Ovary (tissue), 9 donors: ENCODE data around the gene RFX3. TPM values are rescaled to one million over a fixed set of nuclear protein-coding genes. Genes with fewer than 3 reads are reported as not detected.
A peak's percentile ranks its signal among the peaks of the same experiment; 100 is the strongest.

Experiments
- DNase-seq, 5 donors: peaks; one replicate each; pipeline ENCODE4 v3.0.0-alpha.2; 2019 to 2020
- H3K27ac ChIP-seq, 2 donors: fragments of 200-600 bp; one replicate each; pipeline versions ENCODE4 v1.5.1 to v1.8.0; 2019 to 2022
- H3K27me3 ChIP-seq: fragments of 200-600 bp; one replicate; pipeline ENCODE4 v1.8.0; 2022
- H3K36me3 ChIP-seq: fragments of 200-600 bp; sonication (generic); one replicate; pipeline ENCODE4 v1.5.1; 2019
- H3K4me1 ChIP-seq: one replicate; pipeline ENCODE4 v1.8.1; 2013; ENCODE audit warnings: mild to moderate bottlenecking, moderate library complexity; ENCODE audit not compliant: insufficient read depth
- H3K4me3 ChIP-seq: fragments of 200-600 bp; sonication (generic); one replicate; pipeline ENCODE4 v1.5.1; 2017
- H3K9me3 ChIP-seq, 2 donors: fragments of 200-600 bp in 1 of 2; sonication (generic) in 1 of 2; one replicate each; pipeline versions ENCODE4 v1.5.1 to v1.8.1; 2013 to 2019; ENCODE audit warnings: mild to moderate bottlenecking in 1 of 2, moderate library complexity in 1 of 2
- EP300 ChIP-seq: sonication (generic); formaldehyde crosslinking; IDR thresholded peaks from one replicate; pipeline ENCODE4 v1.6.1; 2017; ENCODE audit warnings: antibody characterized with exemption
- POLR2A ChIP-seq: fragments of 450-650 bp; IDR thresholded peaks from one replicate; pipeline ENCODE4 v1.6.1; 2017; ENCODE audit warnings: antibody characterized with exemption, mild to moderate bottlenecking, moderate library complexity
- WGBS, 3 donors: extraction: QIAGEN DNeasy Blood & Tissue Kit in 1 of 3; methylation state at CpG; one replicate each; pipeline versions ENCODE4 v1.1.5 to v1.1.7; 2013 to 2017; 5-methylcytosine and 5-hydroxymethylcytosine counted together
- intact Hi-C, 4 donors: fragments of 100-400 bp; cut with DNase I; formaldehyde crosslinking; loops; one replicate each; pipeline versions ENCODE4 v1.11.0 to v1.15.1; 2022 to 2023
- polyA plus RNA-seq, 2 donors: library from polyadenylated mRNA; stranded (reverse); fragments of 200-250 nt in 1 of 2; fragments of 350-450 nt in 1 of 2; fragmentation: Illumina TruSeq in 1 of 2; extraction: RNeasy Lipid Tissue Mini Kit (QIAGEN cat#74804) in 1 of 2; gene quantifications; one replicate each; pipeline ENCODE4 v1.2.3, GENCODE V29; 2013 to 2014
- total RNA-seq, 7 donors: library from RNA; depleted of rRNA in 2 of 7; stranded (reverse); fragments of >200 nt in 2 of 7; fragmentation: NEBNext Ultra II Directional in 3 of 7; extraction: Animal tissue kit (Norgen Biotek cat#: 25700) in 3 of 7; gene quantifications; one replicate each; pipeline versions ENCODE4 v1.1.0 to v1.2.4, GENCODE V29; 2016 to 2023
- TF ChIP-seq, protein P1 (sequence below), 3 donors: fragments of 450-650 bp in 2 of 3; fragments of 200-600 bp in 1 of 3; IDR thresholded peaks; one replicate each; pipeline versions ENCODE4 v1.5.1 to v1.8.0; 2016 to 2022; ENCODE audit warnings: antibody characterized with exemption in 3 of 3, mild to moderate bottlenecking in 1 of 3
- donor health status: DM: no; HTN: no; CAD: no; lungs with moderate emphysema.
- donor health status: DM: no; HTN: no; CAD: no.
- donor health status: Bipolar disorder and iron deficiency.
- donor health status: DM: yes; HTN: yes; CAD: no.
- donor health status: DM: no; HTN: no; CAD: no.
- donor health status: DM: yes; HTN: yes; CAD: no.

The RFX3 gene
- total and polyA plus RNA-seq, 9 donors, result 2.6 to 22.7 (median 15.4) TPM

DNA sequence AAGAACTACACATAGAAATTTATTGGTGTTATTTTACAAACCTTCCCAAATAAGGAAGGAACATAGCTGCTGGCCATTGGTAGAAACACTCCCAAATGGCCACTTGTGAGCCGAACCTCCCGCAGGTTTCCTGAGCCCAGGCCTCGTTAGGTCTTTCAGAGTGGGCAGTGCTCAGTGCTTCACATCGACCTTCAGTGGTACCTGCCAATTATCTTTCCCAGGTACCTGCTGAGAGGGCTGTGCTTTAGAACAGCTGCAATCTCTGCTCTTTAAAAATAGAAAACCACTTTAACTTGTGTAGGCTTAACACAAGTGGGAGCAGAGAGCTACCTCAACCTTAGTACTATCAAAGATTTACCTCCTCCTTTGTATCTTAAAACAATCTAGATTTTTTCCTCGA lies 334.1 kb downstream of the RFX3 start:
- no peak for DNase-seq
- TF ChIP-seq EP300 (no peak), POLR2A (no peak)
- TF ChIP-seq, protein P1, sequence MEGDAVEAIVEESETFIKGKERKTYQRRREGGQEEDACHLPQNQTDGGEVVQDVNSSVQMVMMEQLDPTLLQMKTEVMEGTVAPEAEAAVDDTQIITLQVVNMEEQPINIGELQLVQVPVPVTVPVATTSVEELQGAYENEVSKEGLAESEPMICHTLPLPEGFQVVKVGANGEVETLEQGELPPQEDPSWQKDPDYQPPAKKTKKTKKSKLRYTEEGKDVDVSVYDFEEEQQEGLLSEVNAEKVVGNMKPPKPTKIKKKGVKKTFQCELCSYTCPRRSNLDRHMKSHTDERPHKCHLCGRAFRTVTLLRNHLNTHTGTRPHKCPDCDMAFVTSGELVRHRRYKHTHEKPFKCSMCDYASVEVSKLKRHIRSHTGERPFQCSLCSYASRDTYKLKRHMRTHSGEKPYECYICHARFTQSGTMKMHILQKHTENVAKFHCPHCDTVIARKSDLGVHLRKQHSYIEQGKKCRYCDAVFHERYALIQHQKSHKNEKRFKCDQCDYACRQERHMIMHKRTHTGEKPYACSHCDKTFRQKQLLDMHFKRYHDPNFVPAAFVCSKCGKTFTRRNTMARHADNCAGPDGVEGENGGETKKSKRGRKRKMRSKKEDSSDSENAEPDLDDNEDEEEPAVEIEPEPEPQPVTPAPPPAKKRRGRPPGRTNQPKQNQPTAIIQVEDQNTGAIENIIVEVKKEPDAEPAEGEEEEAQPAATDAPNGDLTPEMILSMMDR (IDR thresholded peaks at IDR 0.05), result no peak
- H3K36me3 ChIP-seq, result no peaks in the 10 kb centered on the region
- no peaks in the 10 kb centered on the region for H3K9me3 ChIP-seq
- 62 to 65% (median 64%) methylated on average over 5 of the region's 5 CpGs for WGBS, 3 donors
- no peaks in the 10 kb centered on the region for H3K4me1 ChIP-seq
- no peaks in the 10 kb centered on the region for H3K27me3 ChIP-seq
- intact Hi-C loops, result no loop called here
- H3K4me3 ChIP-seq, result no peak overlapping the region
- H3K27ac ChIP-seq, result no peak overlapping the region

DNA sequence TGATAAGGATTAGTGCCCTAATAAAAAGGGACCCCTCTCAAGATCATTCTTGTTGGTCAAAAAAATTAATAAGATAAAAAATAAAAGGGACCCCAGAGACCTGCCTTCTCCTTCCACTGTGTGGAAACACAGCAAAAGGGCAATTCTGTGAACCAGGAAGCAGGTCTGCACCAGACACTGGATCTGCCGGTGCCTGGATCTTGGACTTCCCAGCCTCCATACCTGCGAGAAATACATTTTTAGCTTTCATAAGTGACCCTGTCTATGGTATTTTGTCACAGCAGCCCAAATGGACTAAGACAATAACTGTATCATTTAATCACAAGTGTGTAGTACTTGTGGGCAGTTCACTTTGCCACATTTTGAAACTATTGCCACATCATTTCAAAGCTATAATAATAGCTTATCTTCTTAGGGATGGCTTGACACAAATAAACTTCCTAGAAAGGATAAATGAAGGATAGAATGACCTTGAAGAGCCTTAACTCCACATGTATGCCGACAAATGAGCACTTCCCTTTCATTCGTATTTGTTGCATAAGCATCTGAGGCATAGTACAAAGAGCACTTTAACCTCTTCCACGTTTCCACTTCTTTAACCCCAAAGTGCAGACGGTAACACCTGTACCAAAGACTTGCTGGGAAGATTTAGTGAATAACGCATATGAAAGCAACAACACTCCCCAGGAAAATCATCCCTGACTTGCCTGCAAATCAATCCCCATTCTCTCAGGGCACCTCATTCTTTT lies 336.5 kb downstream of the RFX3 start:
- intact Hi-C loops, result no loop called here
- TF ChIP-seq, protein P1 (IDR thresholded peaks at IDR 0.05), result no peak
- TF ChIP-seq EP300 (no peak), POLR2A (no peak)
- H3K4me1 ChIP-seq, result no peaks in the 10 kb centered on the region
- DNase-seq, result no peak
- H3K4me3 ChIP-seq, result no peak overlapping the region
- H3K9me3 ChIP-seq, result no peaks in the 10 kb centered on the region
- no peak overlapping the region for H3K27ac ChIP-seq
- no peaks in the 10 kb centered on the region for H3K27me3 ChIP-seq
- 48 to 54% (median 53%) methylated on average over 7 of the region's 7 CpGs for WGBS, 3 donors
- H3K36me3 ChIP-seq, result no peaks in the 10 kb centered on the region

DNA sequence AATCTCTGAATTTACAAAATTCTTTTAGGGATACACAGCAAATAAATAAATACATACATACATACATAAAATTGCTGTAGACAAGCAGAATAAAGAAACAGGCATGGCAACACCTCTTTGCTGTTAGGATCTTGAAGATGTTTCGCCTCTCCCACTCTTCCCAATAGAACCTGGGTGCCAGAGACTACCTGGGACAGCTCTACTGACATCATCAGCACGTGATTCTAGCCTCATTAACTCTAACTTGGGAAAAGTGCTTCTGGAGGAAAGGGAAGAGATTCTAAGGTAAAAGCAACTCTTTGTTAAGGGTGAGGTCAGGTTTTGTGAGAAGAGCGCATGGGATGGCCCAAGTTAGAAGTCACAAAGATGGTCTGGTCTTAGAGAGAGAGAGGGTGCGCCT lies 339.1 kb downstream of the RFX3 start:
- WGBS, 3 donors, result 74 to 79% (median 75%) methylated on average over 4 of the region's 4 CpGs
- Histone ChIP-seq H3K27me3 (no peaks in the 10 kb centered on the region), H3K9me3 (no peaks in the 10 kb centered on the region), H3K36me3 (no peaks in the 10 kb centered on the region), H3K27ac (no peak overlapping the region), H3K4me3 (no peak overlapping the region), H3K4me1 (no peaks in the 10 kb centered on the region)
- no peak for DNase-seq
- TF ChIP-seq EP300, result no peak
- no peak for TF ChIP-seq POLR2A
- TF ChIP-seq, protein P1 (IDR thresholded peaks at IDR 0.05), result no peak
- intact Hi-C loops, result no loop called here

DNA sequence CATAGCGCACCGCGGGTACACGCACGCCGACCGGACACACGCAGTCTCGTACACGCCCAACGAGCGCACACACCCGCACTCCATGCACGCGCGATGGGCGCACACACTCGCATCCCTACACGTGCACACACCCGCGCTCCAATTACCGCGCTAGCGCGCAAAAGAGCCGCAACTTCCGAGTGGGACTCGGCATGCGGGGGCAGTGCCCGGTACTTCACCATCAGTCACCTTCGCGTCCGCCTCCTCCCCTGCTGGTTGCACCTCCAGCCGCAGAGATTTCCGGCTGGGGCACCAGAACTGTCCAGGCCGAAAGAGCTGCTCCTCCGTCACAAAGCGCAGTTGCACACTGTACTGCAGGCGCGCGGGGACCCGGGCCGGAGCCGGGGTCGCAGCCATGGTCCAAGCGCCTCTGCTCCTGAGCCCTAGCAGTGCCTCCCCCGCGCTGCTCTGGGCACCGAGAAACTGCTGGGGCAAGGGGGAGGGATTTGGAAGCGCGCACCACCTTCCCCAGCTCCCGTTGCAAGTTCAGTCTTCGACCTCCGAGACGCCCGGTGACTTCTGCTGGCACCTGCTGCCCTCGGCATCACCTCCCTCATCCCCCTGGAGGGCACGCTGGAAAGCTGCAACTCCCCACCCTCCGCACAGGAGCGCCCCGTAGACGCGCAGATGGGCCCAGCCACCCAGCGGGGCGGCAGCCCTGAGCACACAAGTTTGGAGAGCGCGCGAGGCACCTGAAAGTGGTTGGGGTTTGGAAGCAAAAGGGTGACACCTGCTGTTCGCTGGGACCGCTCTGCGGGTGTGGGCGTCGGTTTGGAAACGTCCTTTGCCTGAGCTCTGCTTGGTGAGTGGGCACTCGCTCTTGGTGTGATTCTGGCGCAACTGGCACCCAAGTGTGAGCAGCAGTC lies 344.5 kb downstream of the RFX3 start:
- WGBS, 3 donors, result 1 to 2% (median 1%) methylated on average over 60 to 76 of the region's 76 CpGs

More for the DNA sequence above, 344.5 kb downstream of the RFX3 start:
- peak in 3 of 5 donors; percentile 16 to 34 (median 29) for DNase-seq
- Histone ChIP-seq H3K36me3 (no peaks in the 10 kb centered on the region), H3K4me1 (peaks cover 4% of the 10 kb centered on the region), H3K4me3 (no peak overlapping the region), H3K27me3 (no peaks in the 10 kb centered on the region), H3K27ac (no peak overlapping the region), H3K9me3 (no peaks in the 10 kb centered on the region)
- intact Hi-C loops, result no loop called here
- TF ChIP-seq, protein P1 (IDR thresholded peaks at IDR 0.05), result no peak
- TF ChIP-seq POLR2A (no peak), EP300 (no peak)
